ENCODE measurements around the gene EID1. TPM values are rescaled to one million over a fixed set of nuclear protein-coding genes. Genes with fewer than 3 reads are reported as not detected.

Gene EID1
- total RNA-seq, 4 donors from 2014 or later, result 196 to 427 (median 285) TPM

DNA sequence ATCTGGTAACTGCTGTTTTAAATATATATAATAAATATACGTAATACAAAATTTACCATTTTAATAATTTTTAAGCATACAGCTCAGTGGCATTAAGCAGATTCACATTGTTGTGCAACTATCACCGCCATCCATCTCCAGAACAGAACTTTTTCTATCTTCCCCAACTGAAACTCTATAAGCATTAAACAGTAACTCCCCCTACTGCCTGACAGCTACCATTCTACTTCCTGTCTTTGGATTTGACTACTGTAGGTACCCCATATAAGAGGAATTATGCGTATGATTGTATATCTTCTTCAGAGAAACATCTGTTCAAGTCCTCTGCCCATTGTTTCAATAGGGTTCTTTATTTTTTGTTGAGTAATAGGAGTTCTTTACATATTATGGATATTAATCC lies 36.8 kb downstream of the EID1 start:
- intact Hi-C loops (cut with DNase I; ENCODE audit: low total_unique reads), result no loop called here
- Histone ChIP-seq H3K27me3 (no peaks in the 10 kb centered on the region), H3K4me1 (no peaks in the 10 kb centered on the region)

DNA sequence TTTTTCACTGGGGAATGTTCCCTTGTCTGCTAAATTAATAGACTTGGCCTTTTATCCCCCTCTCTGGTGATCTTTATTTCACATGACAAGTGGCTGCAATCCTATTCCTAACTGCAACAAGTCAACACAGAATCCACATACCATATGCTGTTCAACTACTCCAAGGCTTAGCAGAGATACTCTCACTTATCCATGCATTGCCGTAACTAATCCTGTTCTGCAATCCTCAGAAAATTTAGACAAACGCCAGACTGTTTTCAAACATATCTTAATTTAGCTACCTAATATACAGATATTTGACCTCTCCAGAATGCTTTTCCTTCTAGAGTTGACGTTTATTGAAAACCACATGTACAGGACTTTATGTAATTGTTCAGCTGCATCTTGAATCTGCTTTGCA lies 37.9 kb downstream of the EID1 start:
- no peak for DNase-seq
- no peaks in the 10 kb centered on the region for H3K4me1 ChIP-seq
- H3K27ac ChIP-seq, result no peak overlapping the region
- TF ChIP-seq, protein P1, sequence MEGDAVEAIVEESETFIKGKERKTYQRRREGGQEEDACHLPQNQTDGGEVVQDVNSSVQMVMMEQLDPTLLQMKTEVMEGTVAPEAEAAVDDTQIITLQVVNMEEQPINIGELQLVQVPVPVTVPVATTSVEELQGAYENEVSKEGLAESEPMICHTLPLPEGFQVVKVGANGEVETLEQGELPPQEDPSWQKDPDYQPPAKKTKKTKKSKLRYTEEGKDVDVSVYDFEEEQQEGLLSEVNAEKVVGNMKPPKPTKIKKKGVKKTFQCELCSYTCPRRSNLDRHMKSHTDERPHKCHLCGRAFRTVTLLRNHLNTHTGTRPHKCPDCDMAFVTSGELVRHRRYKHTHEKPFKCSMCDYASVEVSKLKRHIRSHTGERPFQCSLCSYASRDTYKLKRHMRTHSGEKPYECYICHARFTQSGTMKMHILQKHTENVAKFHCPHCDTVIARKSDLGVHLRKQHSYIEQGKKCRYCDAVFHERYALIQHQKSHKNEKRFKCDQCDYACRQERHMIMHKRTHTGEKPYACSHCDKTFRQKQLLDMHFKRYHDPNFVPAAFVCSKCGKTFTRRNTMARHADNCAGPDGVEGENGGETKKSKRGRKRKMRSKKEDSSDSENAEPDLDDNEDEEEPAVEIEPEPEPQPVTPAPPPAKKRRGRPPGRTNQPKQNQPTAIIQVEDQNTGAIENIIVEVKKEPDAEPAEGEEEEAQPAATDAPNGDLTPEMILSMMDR (IDR thresholded peaks at IDR 0.05), result no peak
- no peaks in the 10 kb centered on the region for H3K27me3 ChIP-seq
- H3K36me3 ChIP-seq, result no peaks in the 10 kb centered on the region
- H3K9me3 ChIP-seq, result no peaks in the 10 kb centered on the region
- H3K4me3 ChIP-seq, result no peak overlapping the region
- intact Hi-C loops (cut with DNase I; ENCODE audit: low total_unique reads), result no loop called here

More for the DNA sequence above, 36.8 kb downstream of the EID1 start:
- Histone ChIP-seq H3K36me3 (no peaks in the 10 kb centered on the region), H3K27ac (no peak overlapping the region), H3K4me3 (no peak overlapping the region), H3K9me3 (no peaks in the 10 kb centered on the region)
- TF ChIP-seq, protein P1 (IDR thresholded peaks at IDR 0.05), result no peak
- no peak for TF ChIP-seq POLR2A (IDR thresholded peaks at IDR 0.05)
- DNase-seq, result no peak

GRCh38 chr15:48916721-48917120 lies 38.8 kb downstream of the EID1 start:
- intact Hi-C loops (cut with DNase I; ENCODE audit: low total_unique reads), result no loop called here
- H3K36me3 ChIP-seq, result no peaks in the 10 kb centered on the region
- H3K4me3 ChIP-seq, result no peak overlapping the region
- no peak for DNase-seq
- TF ChIP-seq, protein P1 (IDR thresholded peaks at IDR 0.05), result no peak
- TF ChIP-seq POLR2A (IDR thresholded peaks at IDR 0.05), result no peak
- no peaks in the 10 kb centered on the region for H3K9me3 ChIP-seq
- no peaks in the 10 kb centered on the region for H3K4me1 ChIP-seq
- no peaks in the 10 kb centered on the region for H3K27me3 ChIP-seq
- no peak overlapping the region for H3K27ac ChIP-seq

- TF ChIP-seq POLR2A (IDR thresholded peaks at IDR 0.05), result no peak
- TF ChIP-seq, protein P1 (IDR thresholded peaks at IDR 0.05), result no peak
- DNase-seq, result no peak
- Histone ChIP-seq H3K9me3 (no peaks in the 10 kb centered on the region), H3K36me3 (no peaks in the 10 kb centered on the region), H3K4me1 (no peaks in the 10 kb centered on the region), H3K27ac (no peak overlapping the region), H3K27me3 (no peaks in the 10 kb centered on the region), H3K4me3 (no peak overlapping the region)
- intact Hi-C loops (cut with DNase I; ENCODE audit: low total_unique reads), result no loop called here
These were observed 44.1 kb downstream of the EID1 start for GRCh38 chr15:48922046-48922445.

DNA sequence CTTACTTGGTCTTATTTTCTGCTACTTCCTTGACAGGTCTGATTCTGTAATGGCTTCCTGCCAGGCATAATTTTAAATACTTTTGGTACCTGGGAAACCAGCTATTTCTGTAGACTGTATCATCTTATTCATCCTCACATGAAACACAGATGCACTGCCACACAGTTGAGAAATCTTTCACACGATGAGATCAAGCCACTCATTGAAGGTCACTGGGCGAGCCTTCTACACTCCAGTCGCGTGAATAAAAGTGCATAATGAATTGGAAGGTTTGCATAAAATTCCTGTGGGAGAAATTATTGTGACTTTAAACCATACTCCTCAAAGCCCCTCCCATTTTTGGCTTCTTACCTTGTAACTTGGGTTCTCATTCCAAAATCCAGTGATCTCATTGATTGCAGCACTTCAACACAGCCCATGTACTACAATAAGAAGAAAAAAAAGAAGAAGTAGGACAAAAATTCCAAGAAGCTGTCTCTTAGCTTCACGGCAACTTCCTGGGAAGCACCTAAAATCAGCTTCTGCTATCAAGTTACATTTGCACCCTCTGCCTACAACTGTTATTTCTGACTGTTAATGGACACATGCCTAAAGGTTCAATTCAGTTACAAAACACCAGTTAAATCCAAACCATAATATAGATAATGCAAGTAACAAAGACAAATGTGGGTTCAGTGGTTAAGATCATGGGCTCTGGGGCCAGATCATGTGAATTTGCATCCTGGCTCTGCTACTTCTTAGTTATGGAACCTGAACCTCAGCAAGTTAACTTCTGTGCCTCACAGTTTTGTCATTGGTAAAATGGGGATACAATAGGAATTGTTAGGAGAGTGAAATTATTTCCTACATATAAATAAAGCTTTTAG lies 46.8 kb downstream of the EID1 start:
- intact Hi-C loops (cut with DNase I; ENCODE audit: low total_unique reads), result no loop called here
- H3K4me1 ChIP-seq, result no peaks in the 10 kb centered on the region
- H3K4me3 ChIP-seq, result no peak overlapping the region
- no peaks in the 10 kb centered on the region for H3K27me3 ChIP-seq
- no peaks in the 10 kb centered on the region for H3K36me3 ChIP-seq
- no peak for TF ChIP-seq POLR2A (IDR thresholded peaks at IDR 0.05)
- TF ChIP-seq, protein P1 (IDR thresholded peaks at IDR 0.05), result no peak
- no peak overlapping the region for H3K27ac ChIP-seq
- no peak for DNase-seq
- H3K9me3 ChIP-seq, result no peaks in the 10 kb centered on the region
